RCC 7860 (cell line): ENCODE measurements around the gene ZNF682.
A peak's percentile ranks its signal among the peaks of the same experiment; 100 is the strongest.
"Not testable (repeated sequence)": the region's sequence is repeated elsewhere in the genome, so short reads cannot be mapped to it uniquely, and the experiment has no call there.

ENCODE experiments used
- DNase-seq: peaks from one replicate; pipeline ENCODE4 v3.0.0-alpha.2; 2015; ENCODE audit warnings: low spot score
- FAIRE-seq: peaks from 2 replicates; lab custom pipeline; 2012; peaks lifted over from hg19 to GRCh38; lab: Jason Lieb, UNC

The ZNF682 gene

DNA sequence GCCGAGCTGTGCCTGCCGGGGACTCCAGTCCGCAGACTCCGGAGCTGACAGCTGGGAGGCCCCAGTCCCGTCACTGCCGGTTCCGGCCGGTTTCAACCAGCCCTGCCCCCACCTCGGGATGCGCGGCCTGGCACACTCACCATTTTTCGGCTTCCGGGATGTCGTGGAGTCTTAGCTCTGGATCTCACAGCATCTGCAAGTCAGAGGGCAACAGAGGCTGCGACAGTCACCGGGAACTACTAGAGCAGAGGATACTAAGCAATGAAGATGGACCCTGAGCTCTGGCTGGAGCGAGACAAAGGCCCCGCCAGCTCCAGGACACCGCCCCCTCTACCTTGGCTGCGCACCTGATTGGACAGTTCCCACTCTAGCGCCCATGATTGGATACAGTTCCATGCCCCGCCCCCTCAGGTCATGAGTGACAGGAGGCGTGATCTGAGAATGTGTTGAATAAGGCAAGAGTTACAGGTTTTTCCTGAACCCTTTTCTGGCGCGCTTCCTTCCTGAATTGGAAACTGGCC is at the start of gene ZNF682:
Gene ZNF682 (minus strand): TSS at position 303 of the 521 bp plus-strand sequence. CDS start 160 bp downstream, at position 143.
- peak; percentile 15 for FAIRE-seq
- DNase-seq = peak; percentile 75

GRCh38 chr19:20082876-20083275 is 43.6 kb upstream of the ZNF682 start:
- not testable (repeated sequence) for DNase-seq, FAIRE-seq

GRCh38 chr19:20082232-20082833 is 43.0 kb upstream of the ZNF682 start:
- FAIRE-seq = not testable (repeated sequence)

DNA sequence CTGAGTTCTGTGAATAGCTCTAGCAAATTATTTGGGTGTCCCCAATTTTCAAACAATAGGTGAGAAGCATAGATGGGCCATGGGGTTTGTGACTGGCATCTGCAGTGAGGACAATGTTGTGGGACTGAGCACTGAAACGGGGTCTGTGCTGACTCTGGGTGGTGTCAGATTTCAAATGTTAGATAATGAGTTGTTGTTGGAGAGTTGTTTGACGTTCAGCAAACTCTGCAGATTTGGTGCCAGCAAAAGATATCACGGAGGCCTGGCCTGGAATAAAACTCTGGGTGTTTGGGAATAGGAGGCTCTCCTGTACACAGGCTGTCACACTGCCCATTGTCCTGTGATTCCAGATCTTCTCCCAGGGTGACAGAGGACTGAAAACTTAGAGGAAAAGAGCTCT is 41.4 kb upstream of the ZNF682 start:
- DNase-seq (no peak), FAIRE-seq (no peak)

More at GRCh38 chr19:20082232-20082833, 43.0 kb upstream of the ZNF682 start:
- DNase-seq = not testable (repeated sequence)

DNA sequence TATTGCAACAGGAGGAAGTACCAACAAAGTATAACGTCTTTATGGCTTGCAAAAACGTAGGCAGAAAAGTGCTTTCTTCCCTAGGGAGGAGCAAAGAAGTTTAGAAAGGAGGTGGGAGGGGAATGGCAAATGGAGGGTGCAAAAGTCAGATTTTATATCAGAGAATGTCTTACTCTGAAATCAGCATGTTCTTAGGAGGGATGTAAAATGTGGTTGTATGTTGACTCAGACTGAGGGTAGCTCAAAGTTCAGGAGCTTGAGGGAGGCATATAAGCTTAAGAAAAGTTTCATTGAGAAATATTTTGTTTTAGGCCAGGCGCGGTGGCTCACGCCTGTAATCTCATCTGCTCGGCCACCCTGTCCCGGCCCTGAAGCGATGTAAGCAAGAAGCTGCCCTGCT is 40.2 kb upstream of the ZNF682 start:
- FAIRE-seq (no peak), DNase-seq (no peak)

GRCh38 chr19:20078581-20079031 is 39.3 kb upstream of the ZNF682 start:
- no peak for DNase-seq
- FAIRE-seq = no peak

GRCh38 chr19:20077791-20078463 is 38.6 kb upstream of the ZNF682 start, which contains the start of gene ZNF90:
Gene ZNF90 (plus strand): TSS chr19:20078000. CDS start chr19:20078133, 133 bp downstream.
- FAIRE-seq (peak; percentile 86), DNase-seq (peak; percentile 88)

DNA sequence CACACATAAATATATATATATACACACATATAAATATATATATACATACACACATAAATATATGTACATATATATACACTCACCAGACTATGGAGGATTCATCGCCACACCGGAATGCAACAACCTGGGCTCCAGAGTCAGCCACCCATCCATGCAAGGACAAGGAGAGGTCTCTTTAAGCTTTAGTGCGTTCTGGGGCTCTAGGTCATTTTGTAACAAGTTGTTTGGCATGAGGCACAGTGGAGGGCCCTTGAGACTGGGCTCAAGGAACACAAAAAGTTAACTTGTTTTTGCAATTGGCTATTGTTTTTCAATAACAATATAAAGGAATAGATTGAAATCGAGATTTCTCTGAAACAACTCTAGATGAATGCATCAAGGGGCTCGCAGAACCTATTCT is 33.6 kb upstream of the ZNF682 start:
- DNase-seq (no peak), FAIRE-seq (no peak)

DNA sequence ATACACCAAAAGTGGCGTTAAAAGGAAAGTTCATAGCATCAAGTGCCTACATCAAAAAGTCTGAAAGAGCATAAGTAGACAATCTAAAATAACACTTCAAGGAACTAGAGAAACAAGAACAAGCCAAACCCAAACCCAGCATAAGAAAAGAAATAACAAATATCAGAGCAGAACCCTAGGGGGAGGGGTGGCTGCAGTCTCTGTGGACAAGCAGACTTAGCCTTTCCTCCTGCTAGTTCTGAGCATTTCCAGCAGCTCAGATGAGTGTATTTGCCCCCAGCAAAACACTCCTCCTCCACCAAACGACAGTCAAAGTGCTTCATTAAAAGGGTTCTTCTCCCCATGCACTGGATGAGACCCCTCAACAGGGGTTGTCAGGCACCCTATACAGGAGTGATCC is 31.4 kb upstream of the ZNF682 start:
- DNase-seq (no peak), FAIRE-seq (no peak)

DNA sequence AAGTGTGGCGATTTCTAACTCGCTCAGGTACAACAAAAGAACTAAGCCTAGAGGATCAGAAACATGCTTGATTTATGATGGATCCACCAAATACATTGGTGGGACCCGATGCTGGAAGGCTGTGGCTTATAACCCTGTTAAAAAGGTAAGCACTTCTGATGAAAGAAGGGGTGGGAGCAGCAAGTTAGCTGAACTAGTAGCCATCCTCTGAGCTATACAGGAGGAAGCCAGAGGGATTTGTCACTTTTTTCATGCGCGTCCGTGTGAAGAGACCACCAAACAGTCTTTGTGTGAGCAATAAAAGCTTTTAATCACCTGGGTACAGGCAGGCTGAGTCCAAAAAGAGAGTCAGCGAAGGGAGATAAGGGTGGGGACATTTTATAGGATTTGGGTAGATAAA is 29.3 kb upstream of the ZNF682 start:
- not testable (repeated sequence) for DNase-seq, FAIRE-seq

DNA sequence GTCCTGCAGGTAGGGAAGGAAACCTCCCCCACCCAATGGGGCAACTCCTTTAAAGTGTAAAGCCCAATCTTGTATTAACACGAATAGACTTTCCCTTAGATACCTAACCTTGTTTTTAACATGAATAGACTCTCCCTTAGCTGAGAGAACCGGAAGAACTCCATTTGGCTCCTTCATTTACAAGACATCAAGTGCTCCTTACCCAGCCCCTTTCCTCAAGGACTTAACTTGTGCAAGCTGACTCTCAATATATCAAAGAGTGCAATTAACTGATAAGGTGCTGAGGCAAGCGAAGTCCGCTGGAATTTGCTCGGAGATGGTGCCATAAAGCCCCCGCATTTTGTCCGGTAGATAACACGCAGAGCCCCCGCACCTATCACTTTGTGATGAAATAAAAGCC is 28.6 kb upstream of the ZNF682 start:
- DNase-seq = no peak

DNA sequence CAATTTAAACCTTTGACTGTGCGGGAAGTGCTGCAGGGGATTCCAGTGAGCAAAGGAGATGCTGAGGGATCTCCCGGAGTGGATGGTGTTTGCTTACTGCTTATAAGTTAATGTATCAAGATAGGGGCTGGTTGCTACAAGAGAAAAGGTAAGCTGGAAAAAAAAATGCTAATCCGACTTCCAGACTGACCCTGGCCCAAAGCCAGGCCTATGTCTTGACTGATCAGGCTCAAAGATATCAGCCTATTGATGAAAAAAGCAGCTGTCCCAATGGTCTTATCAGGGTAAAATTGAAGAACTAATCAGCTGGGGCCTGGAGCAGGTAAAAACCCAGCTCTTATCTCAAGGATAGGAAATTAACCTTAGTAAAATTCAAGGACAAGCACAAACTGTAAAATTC is 27.6 kb upstream of the ZNF682 start:
- no peak for FAIRE-seq

More for the DNA sequence above, 28.6 kb upstream of the ZNF682 start:
- FAIRE-seq = no peak

GRCh38 chr19:20060282-20060681 is 21.0 kb upstream of the ZNF682 start:
- FAIRE-seq (no peak), DNase-seq (no peak)

More for the DNA sequence above, 27.6 kb upstream of the ZNF682 start:
- no peak for DNase-seq

- not testable (repeated sequence) for DNase-seq, FAIRE-seq
Observed at GRCh38 chr19:20058738-20059137, 19.4 kb upstream of the ZNF682 start.

DNA sequence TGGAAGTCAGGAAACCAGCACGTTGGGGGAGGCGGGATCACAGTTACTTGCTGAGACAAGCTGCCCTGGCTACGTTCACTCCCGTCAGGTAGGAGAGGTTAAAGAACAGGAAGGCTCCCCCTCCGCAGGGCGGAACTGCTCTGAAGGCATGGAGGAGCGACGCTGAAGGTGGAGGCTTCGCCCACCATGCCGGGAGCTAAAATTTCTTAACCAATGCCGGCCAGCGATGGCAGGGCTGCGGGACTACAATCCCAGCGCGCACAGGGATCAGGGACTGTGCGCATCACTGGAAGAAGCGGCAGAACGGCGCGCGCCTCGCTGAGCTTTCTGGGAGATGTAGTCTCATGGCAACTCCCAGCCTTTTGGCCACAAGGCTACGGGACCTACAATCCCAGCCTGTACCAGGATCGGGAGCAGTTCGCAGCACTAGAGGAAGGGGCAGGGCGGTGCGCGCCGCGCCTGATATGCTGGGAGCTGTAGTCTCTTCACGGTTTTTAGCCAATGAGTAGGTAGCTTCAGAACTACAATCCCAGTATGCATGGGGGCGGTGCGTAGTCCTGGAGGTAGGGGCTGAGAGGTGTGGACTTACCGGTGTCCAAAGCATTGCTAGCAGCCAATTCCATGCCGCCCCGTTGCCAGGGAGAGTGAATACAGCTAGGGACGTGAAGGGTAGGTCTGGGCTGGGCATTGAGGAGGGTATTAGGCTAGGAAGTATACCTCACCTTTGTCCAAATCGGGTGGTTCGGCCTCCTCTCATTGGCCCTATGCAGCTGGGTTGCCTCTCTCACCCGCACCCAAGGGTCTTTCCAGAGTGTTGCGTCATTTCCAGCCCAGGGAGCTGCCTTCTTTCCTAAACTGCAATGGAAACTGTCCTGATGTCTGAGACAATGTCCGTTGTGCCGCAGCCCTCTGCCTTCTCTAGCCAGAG is 12.8 kb upstream of the ZNF682 start:
- DNase-seq (peak; percentile 83), FAIRE-seq (peak; percentile 75)

DNA sequence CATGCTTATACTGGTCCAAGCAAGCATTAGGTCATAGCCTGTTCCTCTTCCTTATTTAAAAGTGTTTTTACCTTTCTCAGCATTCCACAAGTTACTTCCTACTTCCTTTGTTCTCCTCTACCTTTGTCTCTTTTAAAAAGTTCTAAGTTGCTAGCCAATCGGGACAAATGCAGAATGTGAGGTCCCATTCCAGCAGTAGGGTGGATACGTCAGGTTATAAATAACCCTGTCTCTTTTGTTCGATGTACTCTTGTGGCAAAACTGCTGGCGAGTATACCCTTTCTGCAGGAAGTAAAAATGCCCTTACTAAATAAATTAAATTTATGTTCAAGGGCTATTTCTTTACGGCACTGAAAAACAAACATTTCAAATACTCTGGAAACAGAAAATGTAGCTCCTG is 6.4 kb upstream of the ZNF682 start:
- DNase-seq, FAIRE-seq: not testable (repeated sequence)

- FAIRE-seq = no peak
- DNase-seq = no peak
Observed at GRCh38 chr19:20044663-20045062, 5.4 kb upstream of the ZNF682 start.

GRCh38 chr19:20038358-20039202 is 725 bp downstream of the ZNF682 start:
- DNase-seq (no peak), FAIRE-seq (no peak)

GRCh38 chr19:20035935-20036334 is 3.4 kb downstream of the ZNF682 start:
- DNase-seq = no peak
- no peak for FAIRE-seq

DNA sequence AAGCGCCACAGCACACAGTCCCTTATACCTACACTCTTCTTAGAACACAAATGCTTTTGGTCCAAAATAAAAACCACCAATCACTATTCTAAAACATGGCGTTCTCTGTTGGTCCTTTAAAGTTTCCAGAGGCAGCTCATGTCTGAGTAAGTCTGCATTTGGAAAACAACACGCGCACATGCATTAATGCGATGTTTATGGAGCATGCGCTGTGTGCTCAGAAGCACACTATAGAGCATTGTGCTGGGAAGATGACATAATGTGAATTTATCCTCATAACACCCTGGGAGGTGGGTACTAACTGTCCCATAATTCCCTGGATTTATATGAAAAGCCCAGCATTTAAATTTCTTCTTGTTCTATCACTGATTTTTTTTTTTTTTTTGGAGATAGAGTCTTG is 10.7 kb downstream of the ZNF682 start:
- DNase-seq = no peak
- FAIRE-seq = no peak
